NT2/D1 (cell line): ENCODE data around the gene CHCHD5.

Experiments
- DNase-seq: peaks from one replicate; pipeline ENCODE4 v3.0.0-alpha.2; 2011; ENCODE audit warnings: low read depth, low spot score
- H3K27me3 ChIP-seq: 2 replicates; pipeline ENCODE4 v1.6.0; 2011; ENCODE audit warnings: mild to moderate bottlenecking; ENCODE audit not compliant: insufficient read length, insufficient read depth
- H3K36me3 ChIP-seq: 2 replicates; pipeline ENCODE4 v1.6.1; 2011; ENCODE audit warnings: mild to moderate bottlenecking, low read length, mixed read lengths; ENCODE audit not compliant: insufficient read depth, insufficient read length
- H3K4me1 ChIP-seq: 2 replicates; pipeline ENCODE4 v1.5.1; 2011; ENCODE audit not compliant: insufficient read depth, insufficient read length
- H3K4me3 ChIP-seq: 2 replicates; pipeline ENCODE4 v1.5.1; 2011; ENCODE audit warnings: low read depth; ENCODE audit not compliant: insufficient read length
- H3K9ac ChIP-seq: 2 replicates; pipeline ENCODE4 v1.6.0; 2011; ENCODE audit warnings: low read depth; ENCODE audit not compliant: insufficient read length
- H3K9me3 ChIP-seq: 2 replicates; pipeline ENCODE4 v1.5.1; 2011; ENCODE audit warnings: mild to moderate bottlenecking, low read length; ENCODE audit not compliant: insufficient read depth
- SUZ12 ChIP-seq: IDR thresholded peaks from 2 replicates; pipeline ENCODE4 v1.6.1; 2011; ENCODE audit not compliant: insufficient read length, insufficient read depth; ENCODE audit errors: extremely low read depth
- YY1 ChIP-seq: IDR thresholded peaks from 2 replicates; pipeline ENCODE4 v1.6.1; 2011; ENCODE audit not compliant: insufficient read length, insufficient read depth
- ZNF274 ChIP-seq: IDR thresholded peaks from 2 replicates; pipeline ENCODE4 v1.6.1; 2011; ENCODE audit warnings: mild to moderate bottlenecking, low read depth, low read length

CHCHD5 gene

GRCh38 chr2:112591413-112591812, 7.0 kb downstream of the CHCHD5 start:
- Histone ChIP-seq H3K9ac (no peak overlapping the region), H3K9me3 (no peaks in the 10 kb centered on the region), H3K36me3 (peaks cover 42% of the 10 kb centered on the region), H3K27me3 (no peaks in the 10 kb centered on the region), H3K4me3 (no peak overlapping the region), H3K4me1 (no peaks in the 10 kb centered on the region)
- no peak for TF ChIP-seq YY1
- TF ChIP-seq ZNF274 = no peak
- no peak for TF ChIP-seq SUZ12
- no peak for DNase-seq

GRCh38 chr2:112593736-112594135, 9.3 kb downstream of the CHCHD5 start:
- Histone ChIP-seq H3K9ac (no peak overlapping the region), H3K27me3 (no peaks in the 10 kb centered on the region), H3K36me3 (peaks cover 21% of the 10 kb centered on the region), H3K4me1 (no peaks in the 10 kb centered on the region), H3K9me3 (peaks cover 8% of the 10 kb centered on the region), H3K4me3 (no peak overlapping the region)
- no peak for DNase-seq
- TF ChIP-seq ZNF274 = no peak
- no peak for TF ChIP-seq SUZ12
- no peak for TF ChIP-seq YY1

GRCh38 chr2:112597537-112598322, 13.3 kb downstream of the CHCHD5 start:
- Histone ChIP-seq H3K9me3 (peaks cover 8% of the 10 kb centered on the region), H3K27me3 (no peaks in the 10 kb centered on the region), H3K9ac (no peak overlapping the region), H3K4me3 (no peak overlapping the region), H3K4me1 (no peaks in the 10 kb centered on the region), H3K36me3 (peaks cover 4% of the 10 kb centered on the region)
- no peak for DNase-seq
- TF ChIP-seq ZNF274 = no peak
- TF ChIP-seq YY1 = no peak
- TF ChIP-seq SUZ12 = no peak

DNA sequence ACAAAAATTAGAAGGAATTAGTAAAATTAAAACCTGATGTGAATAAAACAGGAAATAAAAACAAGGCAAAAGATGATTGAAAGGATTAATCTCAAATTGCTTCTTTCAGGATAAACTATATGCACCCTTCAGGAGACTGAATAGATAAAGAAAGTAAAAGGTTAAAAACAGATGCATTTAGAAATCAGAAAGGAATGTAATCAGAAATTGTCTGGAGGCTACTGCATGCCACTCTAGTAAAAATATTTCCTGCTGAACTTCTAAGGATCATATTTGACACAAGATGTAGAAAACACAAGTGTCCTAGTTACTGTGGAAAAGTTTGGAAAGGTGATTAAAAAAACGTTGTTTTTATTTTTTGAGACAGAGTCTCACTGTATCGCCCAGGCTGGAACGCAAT, 16.2 kb downstream of the CHCHD5 start:
- Histone ChIP-seq H3K4me1 (no peaks in the 10 kb centered on the region), H3K27me3 (no peaks in the 10 kb centered on the region), H3K36me3 (no peaks in the 10 kb centered on the region), H3K9ac (no peak overlapping the region), H3K4me3 (no peak overlapping the region), H3K9me3 (peaks cover 8% of the 10 kb centered on the region)
- no peak for DNase-seq
- TF ChIP-seq ZNF274 (no peak), SUZ12 (no peak), YY1 (no peak)

DNA sequence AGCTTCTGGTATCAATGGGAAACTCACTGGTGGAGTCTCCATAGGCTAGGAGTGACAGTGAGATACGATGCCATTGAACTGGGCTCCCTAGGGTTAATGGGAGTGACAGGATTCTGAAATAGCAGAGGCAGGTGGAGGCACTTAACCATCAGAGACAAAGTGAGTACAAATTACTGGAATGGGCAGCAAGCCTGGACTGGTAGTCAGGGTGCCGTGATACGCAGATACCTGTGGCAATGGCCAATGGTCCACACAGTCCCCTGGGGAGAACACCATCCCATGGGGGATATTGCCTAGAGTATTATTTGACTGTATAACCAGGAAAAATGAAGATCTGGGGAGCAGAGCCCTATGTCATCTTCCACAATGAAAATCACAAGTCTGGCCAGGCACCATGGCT, 17.3 kb downstream of the CHCHD5 start:
- H3K9ac ChIP-seq = no peak overlapping the region
- peaks cover under 1% of the 10 kb centered on the region for H3K4me1 ChIP-seq
- peaks cover 8% of the 10 kb centered on the region for H3K9me3 ChIP-seq
- H3K4me3 ChIP-seq = no peak overlapping the region
- H3K36me3 ChIP-seq = no peaks in the 10 kb centered on the region
- TF ChIP-seq ZNF274 = no peak
- TF ChIP-seq YY1 = no peak
- no peak for TF ChIP-seq SUZ12
- no peaks in the 10 kb centered on the region for H3K27me3 ChIP-seq
- no peak for DNase-seq

DNA sequence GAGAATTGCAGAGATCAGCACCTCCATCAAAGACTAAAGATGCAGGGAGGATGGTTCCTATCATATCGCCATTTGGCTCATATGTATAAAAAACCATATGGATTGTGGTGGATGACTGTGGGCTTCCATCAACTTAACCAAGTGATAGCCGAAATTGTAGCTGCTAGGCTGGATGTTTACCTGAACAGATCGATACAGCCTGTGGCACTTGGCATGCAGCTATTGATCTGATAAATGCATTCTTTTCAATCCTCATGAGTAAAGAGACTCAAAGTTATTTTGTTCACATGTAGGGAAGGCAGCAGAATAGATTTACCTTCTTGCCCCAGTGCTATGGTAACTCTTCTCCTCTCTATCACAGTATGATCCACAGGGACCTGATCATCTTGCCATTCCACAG, 18.5 kb downstream of the CHCHD5 start:
- Histone ChIP-seq H3K4me1 (peaks cover 2% of the 10 kb centered on the region), H3K4me3 (no peak overlapping the region), H3K9ac (no peak overlapping the region), H3K9me3 (no peaks in the 10 kb centered on the region), H3K36me3 (no peaks in the 10 kb centered on the region), H3K27me3 (no peaks in the 10 kb centered on the region)
- DNase-seq = no peak
- no peak for TF ChIP-seq SUZ12
- TF ChIP-seq ZNF274 = no peak
- no peak for TF ChIP-seq YY1

DNA sequence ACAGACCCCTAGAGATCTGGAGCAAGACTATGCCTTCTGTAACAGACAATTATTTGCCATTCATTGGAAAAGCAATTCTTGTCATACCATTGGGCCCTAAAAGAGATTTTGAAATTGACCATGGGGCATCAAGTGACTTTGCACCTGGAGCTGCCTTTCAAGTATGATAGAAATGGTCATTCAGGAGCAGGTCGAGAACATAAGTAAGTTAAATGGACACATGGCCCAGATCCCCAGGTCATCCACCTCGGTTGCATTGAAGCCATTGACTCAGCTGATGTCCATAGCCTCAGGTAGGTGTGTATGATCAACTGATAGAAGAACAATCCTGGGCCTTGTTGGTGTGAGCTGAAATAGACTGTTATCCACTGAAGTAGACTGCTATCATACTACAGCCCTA, 19.3 kb downstream of the CHCHD5 start:
- H3K36me3 ChIP-seq = no peaks in the 10 kb centered on the region
- H3K4me1 ChIP-seq = peaks cover 2% of the 10 kb centered on the region
- no peak overlapping the region for H3K9ac ChIP-seq
- H3K9me3 ChIP-seq = no peaks in the 10 kb centered on the region
- no peak overlapping the region for H3K4me3 ChIP-seq
- no peaks in the 10 kb centered on the region for H3K27me3 ChIP-seq
- TF ChIP-seq YY1 = no peak
- no peak for DNase-seq
